Astrocyte of the cerebellum (primary cell): ENCODE results near the gene GMDS.
"Not testable (repeated sequence)": the region's sequence is repeated elsewhere in the genome, so short reads cannot be mapped to it uniquely, and the experiment has no call there.

Experiments used
- DNase-seq: peaks from one replicate; pipeline ENCODE4 v3.0.0-alpha.2; 2011; ENCODE audit warnings: low read depth
- H3K4me3 ChIP-seq: 2 replicates; pipeline ENCODE4 v1.5.1; 2011; ENCODE audit warnings: mild to moderate bottlenecking, low read depth, low read length, moderate library complexity
- CTCF ChIP-seq: IDR thresholded peaks from 2 replicates; pipeline ENCODE4 v1.5.1; 2012; ENCODE audit warnings: low read length, low read depth, moderate library complexity, mild to moderate bottlenecking; ENCODE audit errors: missing control alignments
- in situ Hi-C: cut with HindIII; loops from 2 replicates; pipeline ENCODE4 v1.10.0; 2017; ENCODE audit warnings: low sequenced_read_pairs

Gene GMDS

GRCh38 chr6:1672379-1672778 lies 573.0 kb downstream of the GMDS start:
- in situ Hi-C loops, result no loop called here
- DNase-seq, result no peak
- no peak overlapping the region for H3K4me3 ChIP-seq
- TF ChIP-seq CTCF, result no peak

GRCh38 chr6:1670711-1671462 lies 574.5 kb downstream of the GMDS start:
- no peak for TF ChIP-seq CTCF
- no peak overlapping the region for H3K4me3 ChIP-seq
- in situ Hi-C loops, result no loop called here
- DNase-seq, result no peak

GRCh38 chr6:1669996-1670395 lies 575.4 kb downstream of the GMDS start:
- no peak for DNase-seq
- no peak overlapping the region for H3K4me3 ChIP-seq
- no peak for TF ChIP-seq CTCF
- in situ Hi-C loops, result no loop called here

GRCh38 chr6:1668456-1668855 lies 576.9 kb downstream of the GMDS start:
- in situ Hi-C loops, DNase-seq, H3K4me3 ChIP-seq: not testable (repeated sequence)

GRCh38 chr6:1667805-1668175 lies 577.6 kb downstream of the GMDS start:
- in situ Hi-C loops, result no loop called here
- H3K4me3 ChIP-seq, result no peak overlapping the region
- no peak for DNase-seq
- no peak for TF ChIP-seq CTCF

GRCh38 chr6:1667012-1667804 lies 578.2 kb downstream of the GMDS start:
- in situ Hi-C loops, result no loop called here
- DNase-seq, result no peak
- TF ChIP-seq CTCF, result no peak
- H3K4me3 ChIP-seq, result no peak overlapping the region

- TF ChIP-seq CTCF, result no peak
- in situ Hi-C loops, result no loop called here
- no peak overlapping the region for H3K4me3 ChIP-seq
- DNase-seq, result no peak
Measured at GRCh38 chr6:1665214-1665613, 580.2 kb downstream of the GMDS start.
